GM18498 (cell line): ENCODE results near the gene STRBP.

ENCODE experiments used
- ATAC-seq: cut with Tn5 transposase; IDR thresholded peaks from one replicate; pipeline ENCODE4 v1.9.1; 2021; ENCODE audit warnings: mild to moderate bottlenecking, moderate library complexity; ENCODE audit not compliant: unreplicated experiment

The STRBP gene

GRCh38 chr9:123072407-123072995 is 195.9 kb downstream of the STRBP start:
- no peak for ATAC-seq
